HepG2 (cell line): ENCODE measurements around the gene NACC2. TPM values are rescaled to one million over a fixed set of nuclear protein-coding genes. Genes with fewer than 3 reads are reported as not detected.
A peak's percentile ranks its signal among the peaks of the same experiment; 100 is the strongest.

Experiments
- AGO2 ChIP-seq: fragments of 200-400 bp; formaldehyde crosslinking; optimal IDR thresholded peaks from 2 replicates; pipeline ENCODE3; 2017; ENCODE audit warnings: mild to moderate bottlenecking, low read depth, low read length, moderate library complexity
- ARHGAP35 ChIP-seq: sonication (generic); formaldehyde crosslinking; IDR thresholded peaks from 2 replicates; pipeline ENCODE4 v1.9.0; 2022; ENCODE audit warnings: mild to moderate bottlenecking, inconsistent platforms, moderate library complexity, missing genetic modification reagents, borderline replicate concordance
- HES4 ChIP-seq: sonication (generic); formaldehyde crosslinking; IDR thresholded peaks from 2 replicates; pipeline ENCODE4 v1.9.0; 2021; ENCODE audit warnings: mild to moderate bottlenecking, missing genetic modification reagents, borderline replicate concordance
- NR2F1 ChIP-seq, 2 experiments: fragments of 450-650 bp in 1 of 2; formaldehyde crosslinking in 1 of 2; IDR thresholded peaks; 2 replicates each; pipeline versions ENCODE4 v1.5.0 to v1.6.1; 2016 to 2020; ENCODE audit warnings: mild to moderate bottlenecking in 1 of 2, missing compliant biosample characterization in 1 of 2, missing genetic modification reagents in 1 of 2, moderate library complexity in 1 of 2
- POLR2A ChIP-seq, 2 experiments: IDR thresholded peaks; 2 replicates each; pipeline ENCODE4 v1.6.1; 2011; ENCODE audit warnings: low read depth in 2 of 2, low read length in 2 of 2, mild to moderate bottlenecking in 1 of 2, moderate library complexity in 1 of 2; ENCODE audit not compliant: insufficient read depth in 1 of 2
- RBFOX2 ChIP-seq: fragments of 200-400 bp; formaldehyde crosslinking; IDR thresholded peaks from 2 replicates; pipeline ENCODE4 v1.6.1; 2017; ENCODE audit warnings: low read depth, mild to moderate bottlenecking, low read length
- ZC3H4 ChIP-seq: sonication (generic); formaldehyde crosslinking; IDR thresholded peaks from 2 replicates; pipeline ENCODE4 v1.4.0; 2020; ENCODE audit warnings: missing genetic modification reagents, borderline replicate concordance
- ZFP41 ChIP-seq: sonication (generic); formaldehyde crosslinking; IDR thresholded peaks from 2 replicates; pipeline ENCODE4 v1.4.0; 2020; ENCODE audit warnings: mild to moderate bottlenecking, missing genetic modification reagents, borderline replicate concordance
- ZFYVE20 ChIP-seq: sonication (generic); formaldehyde crosslinking; IDR thresholded peaks from 2 replicates; pipeline ENCODE4 v1.8.0; 2023; ENCODE audit warnings: low read depth, mild to moderate bottlenecking, moderate library complexity, missing genetic modification reagents, borderline replicate concordance
- ZKSCAN5 ChIP-seq: sonication (generic); formaldehyde crosslinking; IDR thresholded peaks from 2 replicates; pipeline ENCODE4 v1.5.1; 2020; ENCODE audit warnings: mild to moderate bottlenecking, missing genetic modification reagents
- ZNF232 ChIP-seq: sonication (generic); formaldehyde crosslinking; IDR thresholded peaks from 2 replicates; pipeline ENCODE4 v1.4.0; 2020; ENCODE audit warnings: missing genetic modification reagents, borderline replicate concordance
- ZNF446 ChIP-seq: sonication (generic); formaldehyde crosslinking; IDR thresholded peaks from 2 replicates; pipeline ENCODE4 v1.5.0; 2020; ENCODE audit warnings: mild to moderate bottlenecking, missing genetic modification reagents
- ZNF547 ChIP-seq: sonication (generic); formaldehyde crosslinking; IDR thresholded peaks from 2 replicates; pipeline ENCODE4 v1.5.1; 2020; ENCODE audit warnings: mild to moderate bottlenecking, missing genetic modification reagents
- ZNF792 ChIP-seq: IDR thresholded peaks from 2 replicates; pipeline ENCODE4 v1.6.1; 2016
- ZNF850 ChIP-seq: sonication (generic); formaldehyde crosslinking; conservative IDR thresholded peaks from 2 replicates; pipeline ENCODE4 v1.9.0; 2021; ENCODE audit warnings: mild to moderate bottlenecking, missing genetic modification reagents
- polyA plus RNA-seq, 8 experiments: library from polyadenylated mRNA; depleted of rRNA in 3 of 8; stranded (reverse) in 7 of 8; unstranded in 1 of 8; fragments of >200 nt; fragmentation: Illumina TruSeq in 4 of 8; extraction: Trizol in 4 of 8; gene quantifications; 2 replicates each; pipeline versions ENCODE4 v1.2.1 to v1.2.3, GENCODE V29; 2011 to 2016; ENCODE audit warnings: low read depth in 4 of 8, missing spikeins in 1 of 8, mixed read lengths in 1 of 8; ENCODE audit not compliant: insufficient read depth in 1 of 8
- total RNA-seq, 5 experiments: library from RNA; depleted of rRNA; stranded (reverse); fragments of >200 nt; fragmentation: Illumina TruSeq; extraction: Trizol; gene quantifications; 2 replicates each; pipeline ENCODE4 v1.2.3, GENCODE V29; 2016; ENCODE audit warnings: low read depth in 1 of 5
- TF ChIP-seq, protein P1 (sequence below), 2 experiments: sonication (generic) in 1 of 2; formaldehyde crosslinking in 1 of 2; IDR thresholded peaks; 2 replicates each; pipeline versions ENCODE4 v1.6.1 to v1.9.0; 2014 to 2022; ENCODE audit warnings: antibody characterized with exemption in 1 of 2, borderline replicate concordance in 1 of 2, inconsistent platforms in 1 of 2, low read depth in 1 of 2, missing genetic modification reagents in 1 of 2

NACC2 gene
- total and polyA plus RNA-seq, 2 of the 13 experiments (the other 11 are each of a cell fraction or from before 2014, with no cell fraction given), result 5.9 to 12.3 TPM

GRCh38 chr9:135993409-135993742, 101.7 kb downstream of the NACC2 start (continued):
- TF ChIP-seq, protein P1, sequence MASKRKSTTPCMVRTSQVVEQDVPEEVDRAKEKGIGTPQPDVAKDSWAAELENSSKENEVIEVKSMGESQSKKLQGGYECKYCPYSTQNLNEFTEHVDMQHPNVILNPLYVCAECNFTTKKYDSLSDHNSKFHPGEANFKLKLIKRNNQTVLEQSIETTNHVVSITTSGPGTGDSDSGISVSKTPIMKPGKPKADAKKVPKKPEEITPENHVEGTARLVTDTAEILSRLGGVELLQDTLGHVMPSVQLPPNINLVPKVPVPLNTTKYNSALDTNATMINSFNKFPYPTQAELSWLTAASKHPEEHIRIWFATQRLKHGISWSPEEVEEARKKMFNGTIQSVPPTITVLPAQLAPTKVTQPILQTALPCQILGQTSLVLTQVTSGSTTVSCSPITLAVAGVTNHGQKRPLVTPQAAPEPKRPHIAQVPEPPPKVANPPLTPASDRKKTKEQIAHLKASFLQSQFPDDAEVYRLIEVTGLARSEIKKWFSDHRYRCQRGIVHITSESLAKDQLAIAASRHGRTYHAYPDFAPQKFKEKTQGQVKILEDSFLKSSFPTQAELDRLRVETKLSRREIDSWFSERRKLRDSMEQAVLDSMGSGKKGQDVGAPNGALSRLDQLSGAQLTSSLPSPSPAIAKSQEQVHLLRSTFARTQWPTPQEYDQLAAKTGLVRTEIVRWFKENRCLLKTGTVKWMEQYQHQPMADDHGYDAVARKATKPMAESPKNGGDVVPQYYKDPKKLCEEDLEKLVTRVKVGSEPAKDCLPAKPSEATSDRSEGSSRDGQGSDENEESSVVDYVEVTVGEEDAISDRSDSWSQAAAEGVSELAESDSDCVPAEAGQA (IDR thresholded peaks at IDR 0.05; ENCODE audit: low read depth), result no peak
- TF ChIP-seq, protein P1 (CRISPR knock-in tag; IDR thresholded peaks at IDR 0.05; ENCODE audit: borderline replicate concordance), result 0 out of 2 replicates have a peak, but pooled peaks have one; percentile 59
- TF ChIP-seq ZFP41, result no peak
- no peak for TF ChIP-seq NR2F1 (CRISPR knock-in tag; IDR thresholded peaks at IDR 0.05)
- TF ChIP-seq ZFYVE20 (CRISPR knock-in tag), result 0 out of 2 replicates have a peak, but pooled peaks have one; percentile 25
- no peak for TF ChIP-seq ARHGAP35 (CRISPR knock-in tag)
- TF ChIP-seq ZNF792 (CRISPR knock-in tag), result no peak
- no peak for TF ChIP-seq ZNF446 (CRISPR knock-in tag)
- TF ChIP-seq RBFOX2, result peak; percentile 66
- 0 out of 2 replicates have a peak, but pooled peaks have one; percentile 66 for TF ChIP-seq ZNF850 (CRISPR knock-in tag)
- TF ChIP-seq ZC3H4 (CRISPR knock-in tag), result 0 out of 2 replicates have a peak, but pooled peaks have one; percentile 1
- TF ChIP-seq POLR2A (IDR thresholded peaks at IDR 0.05; ENCODE audit: insufficient read depth in 1 of 2, low read depth in 2 of 2, low read length in 2 of 2), result no peak
- TF ChIP-seq ZNF547 (CRISPR knock-in tag), result peak; percentile 12; the same call in 1 of the 2 replicates
- peak; percentile 32 for TF ChIP-seq AGO2
- 0 out of 2 replicates have a peak, but pooled peaks have one; percentile 8 for TF ChIP-seq ZNF232 (CRISPR knock-in tag)
- 0 out of 2 replicates have a peak, but pooled peaks have one; percentile 5 for TF ChIP-seq ZKSCAN5 (CRISPR knock-in tag)
- TF ChIP-seq HES4 (CRISPR knock-in tag), result peak; percentile 46; the same call in 1 of the 2 replicates
- TF ChIP-seq, all 625 proteins: peak for 26
